Suprapubic skin (tissue), 4 donors: Measurements from ENCODE around the gene CNNM2.

Source experiments
- POLR2A ChIP-seq, 2 donors: fragments of 450-650 bp; IDR thresholded peaks; one replicate each; pipeline ENCODE4 v1.6.1; 2017; ENCODE audit warnings: antibody characterized with exemption in 2 of 2, mild to moderate bottlenecking in 2 of 2, moderate library complexity in 2 of 2
- POLR2AphosphoS5 ChIP-seq, 3 donors: sonication (generic); formaldehyde crosslinking; IDR thresholded peaks; one replicate each; pipeline ENCODE4 v1.6.1; 2017; ENCODE audit warnings: antibody characterized with exemption in 3 of 3
- TF ChIP-seq, protein P1 (sequence below), 2 donors: fragments of 200-600 bp in 1 of 2; fragments of 450-650 bp in 1 of 2; sonication (generic) in 1 of 2; IDR thresholded peaks; one replicate each; pipeline ENCODE4 v1.5.1; 2016 to 2019; ENCODE audit warnings: antibody characterized with exemption in 2 of 2, mild to moderate bottlenecking in 1 of 2, moderate library complexity in 1 of 2

DNA sequence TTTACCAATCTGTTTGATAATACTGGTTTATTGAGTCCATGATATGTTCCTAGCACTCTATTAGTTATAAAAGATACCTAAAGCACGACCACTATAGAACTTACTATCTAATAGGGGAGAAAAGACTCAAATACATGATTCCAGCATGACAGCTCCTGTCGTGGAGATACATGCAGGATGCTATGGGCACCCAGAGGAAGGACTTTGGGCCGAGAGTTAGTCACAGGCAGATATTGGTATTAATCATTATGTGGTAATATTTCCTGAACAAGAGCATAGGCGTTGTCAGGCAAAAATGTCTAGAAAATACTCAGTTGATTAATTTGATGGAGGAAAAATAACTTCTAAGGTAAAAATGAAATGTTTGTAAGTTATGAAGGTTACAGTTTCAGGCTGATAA lies 31.8 kb downstream of the CNNM2 start:
- TF ChIP-seq POLR2A (IDR thresholded peaks at IDR 0.05) (no peak), POLR2AphosphoS5 (IDR thresholded peaks at IDR 0.05) (no peak)
- TF ChIP-seq, protein P1, sequence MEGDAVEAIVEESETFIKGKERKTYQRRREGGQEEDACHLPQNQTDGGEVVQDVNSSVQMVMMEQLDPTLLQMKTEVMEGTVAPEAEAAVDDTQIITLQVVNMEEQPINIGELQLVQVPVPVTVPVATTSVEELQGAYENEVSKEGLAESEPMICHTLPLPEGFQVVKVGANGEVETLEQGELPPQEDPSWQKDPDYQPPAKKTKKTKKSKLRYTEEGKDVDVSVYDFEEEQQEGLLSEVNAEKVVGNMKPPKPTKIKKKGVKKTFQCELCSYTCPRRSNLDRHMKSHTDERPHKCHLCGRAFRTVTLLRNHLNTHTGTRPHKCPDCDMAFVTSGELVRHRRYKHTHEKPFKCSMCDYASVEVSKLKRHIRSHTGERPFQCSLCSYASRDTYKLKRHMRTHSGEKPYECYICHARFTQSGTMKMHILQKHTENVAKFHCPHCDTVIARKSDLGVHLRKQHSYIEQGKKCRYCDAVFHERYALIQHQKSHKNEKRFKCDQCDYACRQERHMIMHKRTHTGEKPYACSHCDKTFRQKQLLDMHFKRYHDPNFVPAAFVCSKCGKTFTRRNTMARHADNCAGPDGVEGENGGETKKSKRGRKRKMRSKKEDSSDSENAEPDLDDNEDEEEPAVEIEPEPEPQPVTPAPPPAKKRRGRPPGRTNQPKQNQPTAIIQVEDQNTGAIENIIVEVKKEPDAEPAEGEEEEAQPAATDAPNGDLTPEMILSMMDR (IDR thresholded peaks at IDR 0.05), result no peak
